ENCODE results near the gene RHBDD3.

The RHBDD3 gene

DNA sequence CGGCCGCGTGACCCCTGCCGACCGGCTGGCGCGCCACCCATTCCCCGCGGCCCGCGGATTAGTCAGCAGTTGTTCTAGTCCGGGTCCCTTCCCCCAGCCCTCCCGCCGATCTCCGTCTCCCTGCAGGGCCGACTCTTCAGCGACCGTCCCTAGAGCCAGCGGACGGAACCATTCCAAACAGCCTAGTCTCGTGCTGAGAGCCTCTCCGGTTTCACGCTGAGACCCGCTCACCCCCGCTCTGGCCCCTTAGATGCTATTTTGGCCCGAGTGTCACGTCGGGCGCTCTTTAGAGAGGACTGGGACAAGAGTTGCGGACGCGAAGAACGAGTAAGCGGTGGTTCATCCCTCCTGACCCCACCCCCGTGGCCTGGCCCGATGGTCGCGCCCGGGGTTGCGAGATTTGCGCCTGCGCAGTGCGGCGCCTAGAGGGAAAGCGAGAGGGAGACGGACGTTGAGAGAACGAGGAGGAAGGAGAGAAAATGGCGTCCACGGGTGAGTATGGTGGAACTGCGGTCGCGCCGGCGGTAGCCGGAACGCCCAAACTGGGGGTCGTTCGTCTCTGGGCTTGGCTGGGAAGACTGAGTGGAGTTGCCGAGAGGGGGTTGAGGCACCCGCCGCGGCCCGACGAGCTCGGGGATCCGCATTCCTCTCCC is at the start of gene RHBDD3, which contains the start of gene EWSR1:
Gene RHBDD3 (minus strand): TSS at position 124 of the 653 bp plus-strand sequence. CDS start 2,355 bp downstream, outside the sequence.
Gene EWSR1 (plus strand): TSS at position 411 of the 653 bp plus-strand sequence. CDS start 69 bp downstream, at position 480.
- TF ChIP-seq, protein P1, sequence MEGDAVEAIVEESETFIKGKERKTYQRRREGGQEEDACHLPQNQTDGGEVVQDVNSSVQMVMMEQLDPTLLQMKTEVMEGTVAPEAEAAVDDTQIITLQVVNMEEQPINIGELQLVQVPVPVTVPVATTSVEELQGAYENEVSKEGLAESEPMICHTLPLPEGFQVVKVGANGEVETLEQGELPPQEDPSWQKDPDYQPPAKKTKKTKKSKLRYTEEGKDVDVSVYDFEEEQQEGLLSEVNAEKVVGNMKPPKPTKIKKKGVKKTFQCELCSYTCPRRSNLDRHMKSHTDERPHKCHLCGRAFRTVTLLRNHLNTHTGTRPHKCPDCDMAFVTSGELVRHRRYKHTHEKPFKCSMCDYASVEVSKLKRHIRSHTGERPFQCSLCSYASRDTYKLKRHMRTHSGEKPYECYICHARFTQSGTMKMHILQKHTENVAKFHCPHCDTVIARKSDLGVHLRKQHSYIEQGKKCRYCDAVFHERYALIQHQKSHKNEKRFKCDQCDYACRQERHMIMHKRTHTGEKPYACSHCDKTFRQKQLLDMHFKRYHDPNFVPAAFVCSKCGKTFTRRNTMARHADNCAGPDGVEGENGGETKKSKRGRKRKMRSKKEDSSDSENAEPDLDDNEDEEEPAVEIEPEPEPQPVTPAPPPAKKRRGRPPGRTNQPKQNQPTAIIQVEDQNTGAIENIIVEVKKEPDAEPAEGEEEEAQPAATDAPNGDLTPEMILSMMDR (IDR thresholded peaks at IDR 0.05; ENCODE audit: unreplicated experiment in 3 of 3) = no peak
- Mint-ChIP-seq H3K27ac (peak within 1 kb of the TSS; percentile 99 to 100 (median 100)), H3K36me3 (ENCODE audit: low read depth) (peaks cover 45% of the 10 kb centered on the region), H3K27me3 (ENCODE audit: low read depth) (no peaks in the 10 kb centered on the region), H3K9me3 (no peaks in the 10 kb centered on the region), H3K4me3 (peak within 1 kb of the TSS; percentile 93 to 97 (median 94)), H3K4me1 (peaks cover 55% of the 10 kb centered on the region)

DNA sequence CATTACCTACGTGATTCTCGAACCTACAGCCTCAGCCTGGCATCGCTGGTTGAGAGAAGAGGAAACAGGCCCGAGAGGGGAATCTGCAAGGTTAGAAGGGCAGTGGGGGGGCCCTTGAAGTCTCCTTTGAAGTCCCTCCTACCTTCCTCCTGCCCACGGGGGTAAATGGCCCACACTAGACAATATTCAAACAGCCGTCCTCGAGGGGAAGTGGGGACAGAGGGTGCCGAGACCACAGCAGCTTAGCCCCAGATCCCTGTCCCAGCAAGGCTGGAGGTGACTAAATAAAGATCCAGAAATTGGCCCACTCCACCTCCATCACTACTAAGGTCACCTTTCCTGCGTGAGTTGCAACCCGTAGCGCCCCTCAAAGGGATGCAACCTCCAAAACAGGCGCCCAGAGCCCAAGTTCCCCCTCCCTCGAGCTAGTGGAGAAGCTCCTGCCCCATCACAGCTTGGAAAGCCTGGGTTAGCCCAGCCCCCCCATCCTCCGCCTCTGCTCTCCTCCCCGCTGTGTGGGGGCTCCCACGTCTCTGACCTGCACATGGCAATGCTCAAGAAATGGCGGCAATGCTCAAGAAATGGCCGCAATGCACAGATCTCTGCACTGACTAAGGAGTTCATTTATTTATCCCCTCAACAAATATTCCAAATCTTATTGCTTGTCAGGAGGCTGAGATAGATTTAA is 48.5 kb upstream of the RHBDD3 start:
- H3K9me3 Mint-ChIP-seq = no peaks in the 10 kb centered on the region
- peak overlapping the region; percentile 54 to 71 (median 65) for H3K4me3 Mint-ChIP-seq
- H3K27me3 Mint-ChIP-seq (ENCODE audit: low read depth) = peaks cover 55% of the 10 kb centered on the region
- TF ChIP-seq, protein P1 (IDR thresholded peaks at IDR 0.05; ENCODE audit: unreplicated experiment in 3 of 3) = no peak
- no peak overlapping the region for H3K27ac Mint-ChIP-seq
- H3K4me1 Mint-ChIP-seq = peaks cover 17% of the 10 kb centered on the region
- H3K36me3 Mint-ChIP-seq (ENCODE audit: low read depth) = peaks cover 5% of the 10 kb centered on the region

DNA sequence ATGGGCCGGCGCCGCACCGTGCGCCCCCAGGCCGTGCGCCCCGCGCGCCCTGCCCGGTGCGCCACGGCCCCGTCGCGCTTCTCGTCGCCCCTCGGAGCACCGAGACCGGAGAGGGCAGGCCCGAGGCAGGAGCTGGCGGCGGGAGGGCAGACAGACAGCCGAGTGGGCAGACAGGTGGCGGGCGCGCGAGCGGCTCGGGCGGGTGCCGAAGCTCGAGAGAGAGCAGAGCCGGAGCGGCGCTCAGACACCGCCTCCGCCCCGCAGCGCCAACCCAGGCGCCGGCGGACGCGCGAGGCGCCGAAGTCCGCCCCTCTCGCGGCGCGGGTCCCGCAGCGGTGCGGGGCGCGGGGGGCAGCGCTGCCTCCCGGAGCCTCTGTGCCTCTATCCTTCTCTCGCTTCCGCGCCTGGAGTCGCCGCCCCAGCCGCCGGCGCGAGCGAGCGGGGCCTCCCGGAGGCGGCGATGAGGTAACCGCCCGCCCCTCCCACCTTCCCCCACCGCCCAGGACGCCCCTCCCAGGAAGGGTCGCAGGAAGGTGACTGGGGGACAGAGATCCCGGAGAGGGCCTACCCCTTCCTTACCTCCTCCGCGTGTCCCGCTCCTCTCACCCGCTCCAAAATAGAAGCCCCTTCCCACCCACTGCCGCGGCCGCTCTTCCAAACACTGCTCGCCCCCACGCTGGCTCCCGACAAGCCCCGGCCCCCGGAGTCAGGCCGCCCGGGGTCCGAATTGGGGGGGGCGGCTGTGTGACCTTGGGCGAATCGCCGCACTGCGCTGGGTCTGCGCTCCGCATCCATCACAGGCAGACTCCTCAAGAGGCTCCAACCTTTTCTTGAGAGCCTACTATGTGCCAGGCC is 47.7 kb upstream of the RHBDD3 start, which contains the start of gene RASL10A:
Gene RASL10A (minus strand): TSS at position 412 of the 855 bp plus-strand sequence. CDS start 451 bp downstream, outside the sequence.
- peak within 1 kb of the TSS; percentile 66 to 75 (median 74) for H3K4me3 Mint-ChIP-seq
- H3K4me1 Mint-ChIP-seq = peaks cover 17% of the 10 kb centered on the region
- no peaks in the 10 kb centered on the region for H3K9me3 Mint-ChIP-seq
- peaks cover 5% of the 10 kb centered on the region for H3K36me3 Mint-ChIP-seq (ENCODE audit: low read depth)
- H3K27ac Mint-ChIP-seq = no peak within 1 kb of the TSS
- TF ChIP-seq, protein P1 (IDR thresholded peaks at IDR 0.05; ENCODE audit: unreplicated experiment in 3 of 3) = no peak
- H3K27me3 Mint-ChIP-seq (ENCODE audit: low read depth) = peaks cover 58% of the 10 kb centered on the region

DNA sequence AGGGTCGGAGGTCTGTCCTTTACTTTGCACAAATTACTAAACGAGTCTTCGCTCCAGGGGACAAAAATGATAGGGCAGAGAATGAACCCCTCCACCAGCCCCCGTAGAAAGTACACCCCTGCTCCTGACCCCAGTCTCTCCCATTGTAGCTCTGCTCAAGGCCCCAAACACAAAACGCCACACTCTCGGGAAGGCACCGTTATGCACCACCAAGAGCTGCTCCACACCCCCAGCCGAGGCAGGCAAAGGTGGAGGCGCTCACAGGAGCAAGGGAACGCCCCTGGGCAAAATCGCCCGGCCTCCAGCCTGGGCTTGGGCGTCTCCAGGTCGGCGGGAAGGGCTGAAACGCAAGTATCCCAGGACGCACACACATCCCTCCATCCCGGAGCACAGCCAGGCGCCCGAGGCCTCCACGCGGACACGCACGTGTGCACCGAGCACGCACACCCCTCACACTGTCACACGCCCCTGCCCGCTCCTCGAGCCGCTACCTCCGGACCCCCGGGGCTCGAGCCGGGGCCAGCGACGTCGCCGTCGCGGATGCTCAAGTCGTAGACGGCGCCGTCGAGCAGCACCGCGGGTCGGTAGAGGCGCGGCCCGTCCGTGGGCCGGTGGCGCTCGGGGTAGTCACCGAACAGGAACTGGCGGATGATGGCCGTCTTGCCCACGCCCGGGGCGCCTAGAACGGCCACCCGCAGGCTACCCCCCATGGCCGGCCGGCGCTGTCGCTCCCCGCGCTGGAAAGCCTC is 46.9 kb upstream of the RHBDD3 start:
- Mint-ChIP-seq H3K9me3 (no peaks in the 10 kb centered on the region), H3K4me3 (peak overlapping the region; percentile 66 to 75 (median 74)), H3K27ac (no peak overlapping the region), H3K4me1 (peaks cover 17% of the 10 kb centered on the region), H3K27me3 (ENCODE audit: low read depth) (peaks cover 58% of the 10 kb centered on the region), H3K36me3 (ENCODE audit: low read depth) (peaks cover 5% of the 10 kb centered on the region)
- TF ChIP-seq, protein P1 (IDR thresholded peaks at IDR 0.05; ENCODE audit: unreplicated experiment in 3 of 3) = no peak

Data from nephron (organoid).